ENCODE results near the gene RPLP2.

Gene RPLP2

DNA sequence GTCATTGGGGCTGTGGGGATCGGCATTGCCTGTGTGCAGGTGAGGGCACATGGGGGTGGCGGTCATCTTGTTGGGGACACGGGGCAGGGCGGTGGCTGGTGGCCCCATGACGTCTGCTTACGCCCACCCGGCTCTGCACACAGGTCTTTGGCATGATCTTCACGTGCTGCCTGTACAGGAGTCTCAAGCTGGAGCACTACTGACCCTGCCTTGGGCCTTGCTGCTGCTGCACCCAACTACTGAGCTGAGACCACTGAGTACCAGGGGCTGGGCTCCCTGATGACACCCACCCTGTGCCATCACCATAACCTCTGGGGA, 28.2 kb downstream of the RPLP2 start:
- DNase-seq, result no peak

DNA sequence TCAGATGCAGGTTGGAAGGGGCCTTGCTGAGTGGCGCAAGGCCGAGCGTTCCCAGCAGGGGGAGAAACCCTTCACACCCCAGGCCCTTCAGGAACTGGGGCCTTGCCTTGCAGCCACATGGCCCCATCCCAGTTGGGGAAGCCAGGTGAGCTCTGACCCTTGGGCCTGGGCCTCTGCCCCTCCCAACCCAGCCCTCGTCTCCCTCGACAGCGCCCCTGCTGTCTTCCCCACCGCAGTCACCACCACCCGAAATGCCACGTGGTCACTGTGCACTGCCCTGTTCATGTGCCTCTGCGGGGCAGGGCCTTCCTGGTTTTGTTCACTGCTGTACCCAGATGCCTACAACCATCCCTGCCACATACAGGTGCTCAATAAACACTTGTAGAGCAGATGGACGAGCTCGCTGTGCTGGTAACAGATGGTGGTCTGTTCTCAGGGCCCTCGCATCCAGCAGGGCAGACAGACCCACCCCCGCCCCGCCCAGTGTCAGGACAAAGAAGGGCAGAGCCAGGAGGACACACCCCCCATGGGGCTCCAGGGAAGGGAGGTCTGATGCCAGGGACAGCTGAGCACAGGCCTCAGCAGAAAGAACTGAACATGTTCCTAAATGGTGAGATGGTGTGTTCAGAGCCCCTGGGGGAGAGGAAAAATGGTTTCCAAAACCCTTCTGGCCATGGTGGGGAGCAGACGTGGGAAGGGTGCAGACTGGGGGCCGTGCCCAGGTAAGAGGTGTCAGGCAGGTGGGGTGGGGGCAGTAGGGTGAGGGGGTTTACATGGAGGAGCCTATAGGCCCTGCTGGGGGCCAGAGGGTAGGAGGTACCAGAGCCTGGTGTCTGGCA, 28.9 kb downstream of the RPLP2 start:
- DNase-seq, result no peak

DNA sequence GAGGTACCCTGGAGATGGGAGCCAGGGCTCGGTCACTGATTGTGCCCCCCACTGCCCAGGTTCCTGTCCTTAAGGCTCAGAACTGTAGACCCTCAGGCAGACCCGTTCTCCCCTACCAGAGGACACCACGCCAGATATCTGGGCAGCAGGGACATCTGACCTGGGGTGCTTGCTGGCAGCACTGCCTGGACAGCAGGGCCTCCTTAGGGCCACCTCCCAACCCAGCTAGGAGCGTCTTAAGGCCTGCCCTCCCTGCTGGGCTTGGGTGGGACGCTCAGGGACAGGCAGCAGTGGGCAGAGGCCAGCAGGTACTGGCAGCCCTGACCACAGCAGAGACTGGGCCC, 29.5 kb downstream of the RPLP2 start:
- no peak for DNase-seq

DNA sequence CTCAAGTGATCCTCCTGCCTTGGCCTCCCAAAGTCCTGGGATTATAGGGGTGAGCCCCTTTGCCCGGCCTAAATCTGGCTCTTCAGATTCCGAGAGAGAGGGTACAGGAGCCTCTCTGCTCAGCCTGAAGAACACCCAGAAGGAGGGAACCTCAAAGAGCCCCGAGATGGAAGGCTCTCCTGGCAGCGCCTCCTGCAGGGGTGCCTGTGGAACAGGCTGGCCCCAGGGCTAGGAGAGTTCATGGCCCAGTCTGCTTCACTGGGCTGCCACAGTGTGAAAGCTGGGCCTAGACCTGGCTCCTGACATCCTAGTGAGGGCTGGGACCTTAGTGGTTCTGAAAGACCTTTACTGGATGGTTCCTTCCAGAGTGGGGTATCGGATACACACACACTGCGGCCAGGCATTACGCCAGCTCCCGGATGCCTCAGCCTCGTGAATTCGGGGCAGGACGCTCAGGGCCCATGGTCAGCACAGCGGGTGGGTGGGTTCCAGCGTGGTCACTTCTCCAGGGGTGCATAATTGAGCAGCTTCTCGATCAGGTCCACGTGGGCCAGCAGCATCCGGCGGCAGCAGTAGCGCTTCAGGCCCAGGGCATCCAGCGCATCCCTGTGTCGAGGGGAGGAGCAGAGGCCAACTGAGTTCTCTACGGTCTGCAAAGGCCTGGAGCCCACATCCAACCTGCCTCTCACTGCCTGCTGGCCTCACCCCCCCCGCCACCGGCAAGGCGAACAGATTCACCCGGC, 30.3 kb downstream of the RPLP2 start:
- DNase-seq, result no peak

DNA sequence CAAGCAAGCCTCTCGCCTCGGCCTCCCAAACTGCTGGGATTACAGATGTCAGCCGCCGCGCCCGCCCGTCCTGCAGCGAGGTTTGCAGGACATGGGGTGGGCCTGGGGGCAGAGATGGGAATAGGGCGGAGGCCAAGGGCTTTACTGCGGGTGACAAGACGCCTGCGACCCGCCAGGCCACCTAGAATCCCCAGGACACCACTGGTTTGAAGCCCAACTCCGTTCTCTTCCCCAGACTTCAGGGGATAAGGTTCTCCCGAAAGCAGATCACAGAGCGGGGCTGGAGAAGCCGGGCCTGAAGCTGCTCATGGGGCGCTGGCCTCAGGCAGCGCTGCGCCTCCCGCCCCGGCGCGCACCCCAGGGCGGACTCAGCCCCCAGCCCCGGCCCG, 32.2 kb downstream of the RPLP2 start:
- no peak for DNase-seq

DNA sequence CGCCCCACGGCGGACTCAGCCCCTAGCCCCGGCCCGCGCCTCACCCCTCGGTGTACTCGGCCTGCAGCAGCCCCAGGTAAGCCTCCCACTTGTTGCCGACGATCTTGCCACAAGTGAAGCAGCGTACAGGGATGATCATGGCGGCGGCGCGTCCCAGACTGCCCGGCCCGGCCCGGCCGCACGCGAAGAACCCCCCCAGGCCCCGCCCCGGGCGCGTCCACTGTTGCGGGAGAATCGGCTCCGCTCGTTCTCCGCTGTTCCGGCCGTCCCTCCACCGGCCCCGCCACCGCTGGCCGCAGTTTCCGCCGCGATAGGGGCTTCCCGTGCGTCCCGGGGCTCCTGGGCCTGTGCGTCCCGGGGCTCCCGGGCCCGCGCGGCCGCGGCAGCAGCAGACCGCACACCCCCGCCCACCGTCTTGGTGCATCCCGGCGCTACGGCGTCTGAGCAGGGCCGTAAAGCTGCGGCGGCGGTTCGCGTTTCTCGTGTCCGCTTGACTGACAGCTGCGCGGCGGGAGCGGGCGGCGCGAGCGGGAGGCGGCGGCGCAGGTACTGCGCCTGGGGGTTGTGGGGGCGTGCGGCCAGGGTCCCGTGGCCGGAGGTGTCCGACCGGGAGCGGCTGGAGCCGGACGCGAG, 32.7 kb downstream of the RPLP2 start, which contains the start of the genes POLR2L and TSPAN4:
Gene POLR2L (minus strand): TSS at position 160 of the 633 bp plus-strand sequence. CDS start 21 bp downstream, at position 139.
Gene TSPAN4 (plus strand): TSS at position 483 of the 633 bp plus-strand sequence. CDS start 7,453 bp downstream, outside the sequence.
- peak; percentile 89 for DNase-seq

DNA sequence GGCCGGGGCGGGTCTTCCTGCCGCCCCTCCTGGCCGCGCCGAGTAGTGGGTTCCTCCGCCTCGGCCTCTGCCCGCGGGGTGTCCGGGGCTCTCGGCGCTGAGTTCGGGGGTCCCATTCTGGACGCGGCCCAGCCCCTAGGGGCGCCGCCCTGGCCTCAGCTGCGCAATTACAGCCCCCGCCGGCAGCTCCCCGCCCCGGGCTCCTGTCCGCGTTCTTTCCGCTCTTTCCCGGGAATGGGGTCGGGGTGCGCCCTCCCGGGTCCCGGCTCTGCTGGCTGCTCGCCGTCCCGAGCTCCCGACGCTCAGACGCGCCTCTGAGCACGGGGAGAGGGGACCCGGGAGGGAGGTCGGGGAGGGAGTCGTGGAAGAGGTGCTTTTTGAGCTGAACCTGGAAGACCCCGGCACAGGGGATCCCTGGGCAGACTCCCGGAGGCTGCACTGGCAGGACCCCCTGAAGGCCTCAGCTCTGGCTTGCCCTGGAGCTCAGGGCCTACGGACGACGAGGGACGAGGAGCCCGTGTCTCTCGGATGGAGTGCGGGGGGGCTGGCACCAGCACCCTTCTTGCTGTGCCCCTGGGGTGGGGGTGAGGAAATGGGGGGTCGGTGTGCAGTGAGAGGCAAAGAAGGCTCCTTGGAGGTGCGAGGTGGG, 33.4 kb downstream of the RPLP2 start:
- DNase-seq, result no peak

DNA sequence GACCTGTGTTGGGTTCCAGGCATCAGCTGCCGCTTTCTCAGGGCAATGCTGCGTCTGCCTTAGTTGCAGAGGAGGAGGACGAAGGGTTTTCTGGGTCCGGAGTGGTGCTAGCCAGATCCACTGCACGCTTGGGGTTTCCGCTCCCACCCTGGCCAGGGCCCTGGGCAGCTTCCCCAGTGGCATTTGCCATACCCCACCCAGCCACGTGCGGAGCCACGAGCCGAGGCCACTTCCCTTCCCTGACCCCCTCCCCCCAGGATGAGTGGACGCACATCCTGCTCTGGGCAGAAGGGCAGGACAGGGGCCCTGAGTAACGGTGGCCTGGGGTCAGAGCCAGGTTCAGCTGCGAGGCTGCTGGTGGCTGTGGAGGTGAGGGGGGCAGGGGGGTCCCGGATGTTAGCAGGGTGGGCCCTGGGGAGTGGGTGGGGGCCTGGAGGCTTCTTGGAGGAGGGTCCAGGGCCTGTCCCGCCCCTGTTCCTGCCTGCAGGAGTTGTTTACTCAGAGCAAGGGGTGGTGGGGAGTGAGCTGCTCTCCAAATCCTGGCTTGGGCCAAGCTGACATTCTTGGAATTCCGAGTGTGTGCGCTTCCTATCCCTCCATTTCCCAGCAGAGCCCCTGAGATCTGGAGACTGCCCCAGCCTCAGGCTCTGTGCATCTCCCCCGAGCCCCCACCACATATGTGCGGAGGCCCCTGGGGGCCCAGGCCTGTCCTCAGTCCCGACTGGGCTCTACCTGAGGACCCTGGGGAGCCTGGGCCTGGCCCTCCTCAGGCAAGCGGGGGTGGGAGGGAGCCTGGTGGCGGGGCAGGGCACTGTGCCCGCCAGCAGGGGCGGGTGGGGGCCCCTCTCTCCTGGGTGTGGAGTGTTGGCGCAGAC, 34.3 kb downstream of the RPLP2 start:
- DNase-seq, result no peak

DNA sequence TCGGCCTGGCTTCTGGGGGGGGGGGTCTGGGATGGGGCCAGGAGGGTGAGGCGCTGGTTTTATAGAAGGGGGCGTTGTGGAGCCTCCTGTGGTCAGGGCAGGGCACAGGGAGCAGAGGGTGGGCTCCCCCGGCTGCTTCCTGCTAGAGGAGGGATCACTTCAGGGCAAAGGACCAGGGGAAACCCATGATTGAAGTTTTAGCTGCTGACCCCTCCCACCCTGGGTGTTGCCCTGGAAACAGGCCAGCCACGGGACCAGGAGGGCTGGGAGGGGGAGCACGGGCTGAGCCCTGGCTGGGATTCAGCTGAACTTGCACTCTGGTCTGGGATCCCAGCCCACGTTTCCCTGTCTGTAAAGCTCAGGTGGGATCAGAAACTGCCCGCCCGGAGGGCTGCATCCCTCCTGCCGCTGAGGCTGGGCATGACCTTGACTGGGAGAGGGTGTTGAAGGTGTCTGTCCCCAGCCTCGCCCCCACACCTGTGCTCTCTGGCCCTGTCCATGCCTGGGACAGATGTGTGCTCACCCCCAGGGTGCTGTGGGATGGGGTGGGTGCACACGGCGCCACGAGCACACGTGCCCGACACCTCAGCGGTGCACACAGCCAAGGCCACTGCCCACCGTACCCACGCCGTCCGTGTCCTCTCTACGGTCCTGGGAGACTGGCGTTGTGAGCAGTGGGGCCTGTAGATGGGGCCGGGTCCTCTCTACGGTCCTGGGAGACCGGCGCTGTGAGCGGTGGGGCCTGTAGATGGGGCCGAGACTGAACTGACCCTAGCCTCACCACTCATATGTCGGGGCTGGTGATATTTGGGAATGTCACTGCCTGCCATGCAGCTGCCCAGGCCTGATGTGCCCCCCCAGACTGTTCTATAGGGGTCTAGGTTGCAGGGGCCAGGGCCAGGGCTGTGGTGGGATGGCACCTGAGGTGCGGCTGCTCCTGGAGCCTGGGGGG, 35.2 kb downstream of the RPLP2 start:
- no peak for DNase-seq

DNA sequence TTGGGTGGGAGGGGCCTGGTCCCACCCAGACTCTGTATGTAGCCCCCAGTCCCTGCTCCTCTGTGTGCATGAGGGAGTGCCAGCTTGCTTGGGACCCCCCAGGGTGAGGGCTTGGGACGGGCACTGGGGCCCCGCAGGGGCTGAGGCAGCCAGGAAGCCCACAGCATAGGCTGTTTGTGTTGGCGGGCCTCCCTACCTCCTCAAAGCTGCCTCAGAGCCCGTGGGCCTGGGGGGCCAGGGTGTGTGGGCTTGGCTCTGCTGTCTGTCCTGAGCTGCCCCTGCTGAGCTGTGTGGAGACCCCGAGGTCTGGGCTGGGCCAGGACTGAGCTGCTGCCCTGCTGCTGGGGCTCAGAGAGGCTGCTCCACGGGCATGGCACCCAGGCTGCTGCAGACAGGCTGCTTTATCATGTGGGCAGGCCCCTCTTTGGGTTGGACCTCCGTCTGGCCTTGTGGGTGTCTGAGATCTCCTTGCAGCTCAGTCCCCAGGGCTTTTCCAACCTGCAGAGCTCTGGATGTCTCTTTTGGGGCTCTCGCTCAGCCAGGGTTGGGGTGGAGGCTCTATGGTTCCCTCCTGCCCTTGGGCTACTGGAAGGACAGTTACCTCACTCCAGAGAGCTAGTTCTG, 36.2 kb downstream of the RPLP2 start:
- no peak for DNase-seq

DNA sequence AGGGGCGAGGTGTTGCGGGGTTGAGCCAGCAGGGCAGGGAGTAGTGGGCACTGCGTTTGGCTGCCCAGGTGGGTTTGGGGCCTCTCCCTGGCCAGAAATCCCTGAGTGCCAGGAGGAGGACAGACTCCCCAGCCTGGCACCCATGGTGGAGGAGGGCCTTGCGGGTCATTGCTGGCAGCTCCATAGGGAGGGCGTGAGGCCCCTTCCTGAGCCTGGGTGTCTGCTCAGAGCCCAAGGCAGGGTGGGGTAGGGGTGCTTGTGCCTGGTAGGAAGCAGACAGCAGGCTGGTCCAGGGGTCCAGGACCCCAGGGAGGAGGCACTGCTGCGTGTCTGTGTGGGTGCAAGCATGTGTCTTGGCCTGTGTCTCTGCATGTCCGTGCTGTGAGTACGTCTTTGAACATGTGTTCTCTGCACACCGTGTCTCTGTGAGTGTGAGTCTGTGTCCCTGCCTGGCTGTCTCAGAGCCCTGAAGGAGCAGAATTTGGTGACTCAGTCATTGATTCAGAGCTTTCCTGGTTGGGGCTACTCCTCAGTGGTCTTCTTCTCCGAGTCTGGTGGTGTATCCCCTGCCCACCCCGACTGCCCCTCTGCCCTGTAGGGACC, 36.8 kb downstream of the RPLP2 start:
- DNase-seq, result no peak

DNA sequence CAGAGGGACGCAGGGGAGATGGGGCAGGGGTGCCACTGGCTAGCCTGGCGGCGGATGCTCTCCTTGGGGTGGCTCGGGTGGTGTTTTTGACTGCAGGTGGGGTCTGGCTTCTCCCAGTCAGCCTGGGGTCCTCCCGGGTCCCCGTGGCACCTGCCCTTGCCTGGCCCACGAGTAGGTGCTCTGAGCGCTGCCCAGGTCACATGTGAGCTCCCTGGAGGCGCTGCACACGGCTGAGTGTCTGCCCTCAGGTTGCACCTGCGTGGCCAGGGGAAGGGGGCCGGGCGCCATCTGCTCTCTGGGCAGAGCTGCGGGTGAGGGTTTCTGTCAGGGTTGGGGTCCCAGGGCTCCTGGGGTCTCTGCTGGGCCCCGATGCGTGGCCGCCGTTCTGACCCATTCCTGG, 38.1 kb downstream of the RPLP2 start:
- DNase-seq, result no peak

DNA sequence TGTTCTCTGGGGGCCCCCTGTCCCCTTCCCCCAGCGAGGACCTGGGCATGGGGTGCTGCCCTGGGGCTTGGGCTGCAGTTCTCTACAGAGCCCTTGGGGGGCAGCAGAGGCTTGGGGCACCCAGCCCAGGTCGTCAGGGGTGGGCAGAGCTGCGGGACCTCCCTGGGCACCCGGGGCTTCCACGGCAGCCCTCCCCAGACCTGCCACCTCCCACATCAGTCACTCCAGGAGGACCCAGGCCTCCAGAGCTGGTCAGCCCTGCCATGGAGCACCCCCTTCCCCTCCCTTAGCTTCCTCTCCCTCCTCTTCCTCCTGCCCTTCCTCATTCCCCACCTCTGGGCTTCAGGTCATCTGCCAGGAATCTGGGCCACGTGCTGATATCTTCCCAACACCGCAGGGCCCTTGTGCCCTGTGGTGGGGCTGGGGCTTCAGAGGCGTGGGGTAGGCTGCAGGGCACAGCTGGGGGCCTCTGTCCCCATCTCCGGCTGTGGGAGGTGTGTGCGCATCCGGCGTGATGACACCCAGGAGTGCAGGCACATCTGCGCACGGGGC, 38.7 kb downstream of the RPLP2 start:
- DNase-seq, result peak; percentile 71

DNA sequence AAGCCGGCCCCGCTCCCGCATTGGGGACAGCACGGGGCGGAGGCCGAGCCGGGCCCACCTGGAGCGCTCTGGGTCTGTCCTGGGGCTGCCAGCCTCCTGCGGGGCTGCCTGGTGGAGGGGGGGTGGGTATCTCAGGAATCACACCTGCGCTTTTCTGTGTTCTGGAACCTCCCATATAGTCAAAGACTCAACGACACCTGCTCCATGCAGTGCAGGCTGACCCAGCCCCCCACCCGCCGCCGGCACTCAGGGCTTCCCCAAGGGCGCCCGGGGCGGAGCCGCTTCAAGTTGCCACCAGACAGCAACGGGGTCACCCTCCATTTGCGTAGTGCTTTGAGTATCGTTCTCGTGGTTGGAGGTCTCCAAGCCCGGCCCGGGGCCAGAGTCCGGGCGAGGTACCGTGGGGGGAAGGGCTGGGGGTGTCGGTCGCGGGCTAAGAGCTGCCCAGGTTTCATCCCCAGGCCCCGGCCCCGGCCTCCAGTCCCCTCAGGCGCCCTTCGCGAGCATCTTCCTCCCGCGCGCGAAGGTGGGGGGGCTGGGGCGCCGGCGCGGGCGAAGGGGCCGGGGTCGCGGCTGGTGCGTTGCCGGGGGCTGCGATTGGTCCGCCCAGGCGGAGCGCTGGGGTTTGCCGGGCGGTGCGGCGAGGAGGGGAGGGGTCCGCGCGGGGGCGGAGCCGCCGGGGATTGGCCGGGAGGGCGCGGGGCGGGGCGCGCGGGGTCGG, 39.5 kb downstream of the RPLP2 start:
- peak; percentile 42 for DNase-seq

DNA sequence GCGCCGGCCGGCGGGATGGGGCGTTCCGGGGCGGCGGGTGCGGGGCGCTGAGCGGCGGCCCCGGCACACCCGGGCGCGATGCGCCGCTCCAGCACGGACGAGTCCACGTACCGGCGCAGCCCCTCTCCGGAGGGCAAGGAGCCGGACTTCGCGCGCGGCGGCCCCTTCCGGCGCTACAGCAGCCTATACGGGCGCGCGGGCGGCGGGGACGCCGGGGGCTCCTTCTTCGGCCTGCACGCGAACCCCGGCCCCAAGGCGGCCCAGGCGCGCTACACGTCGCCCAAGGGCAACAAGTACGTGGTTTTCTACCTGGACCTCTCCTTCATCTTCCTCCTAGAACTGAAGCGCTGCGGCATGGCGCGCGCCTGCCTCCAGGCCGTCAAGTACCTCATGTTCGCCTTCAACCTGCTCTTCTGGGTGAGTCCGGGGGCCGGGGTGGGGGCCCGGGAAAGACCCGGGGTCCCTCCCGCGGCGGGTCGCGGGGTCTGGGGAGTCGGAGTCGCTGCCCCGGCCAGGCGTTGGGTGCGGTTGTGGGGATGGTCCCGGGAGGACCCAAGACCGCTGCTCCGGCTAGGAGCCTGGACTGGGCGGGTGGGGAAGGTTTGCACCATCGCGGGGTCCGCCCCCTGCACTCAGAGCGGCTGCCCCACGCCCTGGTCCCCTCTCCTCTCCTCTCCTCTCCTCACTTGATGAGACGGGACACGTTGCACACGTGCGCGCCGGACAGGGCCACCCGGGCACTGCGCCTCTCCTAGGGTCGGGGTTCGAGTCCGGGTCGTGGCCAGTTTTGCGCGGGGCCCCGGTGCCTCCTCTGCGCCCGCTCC, 40.4 kb downstream of the RPLP2 start:
- DNase-seq, result no peak

DNA sequence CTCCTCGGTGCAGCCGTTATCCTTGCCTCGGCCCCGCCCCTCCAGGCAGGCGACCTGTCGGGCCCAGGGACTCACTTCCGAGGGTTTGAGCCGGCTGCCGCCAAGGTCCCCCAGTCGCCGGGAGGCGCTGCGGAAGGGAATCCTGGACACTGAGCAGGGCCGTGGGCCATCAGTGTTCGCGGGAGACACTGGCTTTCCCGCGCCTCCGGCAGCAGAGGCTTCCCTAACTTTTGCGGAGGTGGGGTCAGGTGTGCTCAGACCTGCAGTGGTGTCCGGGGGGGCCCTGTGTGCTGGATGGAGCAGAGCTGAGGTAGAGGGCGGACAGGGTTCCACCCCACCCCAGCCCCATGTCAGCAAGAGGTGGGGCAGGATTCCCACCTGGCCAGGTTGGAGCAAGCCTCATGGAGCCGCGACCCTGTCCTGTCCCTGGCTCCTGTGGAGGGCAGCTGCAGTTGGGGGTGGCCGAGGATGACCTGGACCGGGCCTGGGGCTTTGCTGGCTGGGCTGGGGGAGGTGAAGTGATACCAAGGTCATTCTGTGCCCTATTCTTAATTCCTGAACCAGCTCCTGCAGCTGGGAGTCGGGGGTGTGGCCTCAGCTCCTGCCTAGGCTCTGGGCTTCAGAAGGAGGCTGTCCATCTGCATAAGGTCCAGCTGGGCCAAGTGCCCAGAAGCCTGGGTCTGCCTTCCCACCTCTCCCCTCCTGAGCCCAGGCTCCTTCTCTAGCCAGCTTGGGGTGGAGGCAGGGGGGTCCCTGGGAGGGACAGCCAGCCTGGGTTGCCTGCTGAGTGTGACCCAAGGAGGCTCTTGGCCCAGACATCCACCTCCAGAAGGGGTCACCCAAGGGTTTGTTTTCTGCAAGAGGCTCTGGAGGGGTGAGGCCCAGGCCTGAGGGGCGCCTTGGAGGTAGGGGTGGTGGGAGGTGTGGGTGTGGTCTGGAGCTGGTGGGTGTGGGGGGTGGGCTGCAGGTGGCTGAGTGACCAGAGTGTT, 41.3 kb downstream of the RPLP2 start:
- no peak for DNase-seq

DNA sequence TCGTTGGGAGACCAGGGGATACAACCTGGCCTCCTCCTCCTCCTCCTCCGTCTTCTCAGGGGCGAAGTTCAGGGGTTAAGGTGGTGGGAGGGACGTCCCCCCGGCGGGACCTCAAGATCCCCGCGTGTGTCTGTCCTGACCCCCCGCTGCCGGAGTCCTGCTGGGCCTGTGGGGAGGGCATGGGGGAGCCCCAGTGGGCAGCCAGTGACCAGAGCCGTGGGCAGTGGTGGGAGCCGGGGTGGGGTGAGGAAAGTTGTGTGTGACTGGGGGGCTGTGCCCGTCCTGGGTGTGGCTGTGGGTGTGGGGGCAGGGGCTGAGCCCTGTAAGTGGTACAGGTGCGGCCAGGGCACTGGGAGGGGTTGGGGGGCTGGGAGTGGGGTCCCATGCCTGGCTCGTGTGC, 43.0 kb downstream of the RPLP2 start:
- no peak for DNase-seq

Data from CD4-positive, alpha-beta T cell treated with Interleukin-21 for 1 hour (primary cell).